SH-SY5Y (cell line): ENCODE measurements around the gene MAPK6.

Experiments used
- GATA2 ChIP-seq: IDR thresholded peaks from 2 replicates; pipeline ENCODE4 v1.6.1; 2011; ENCODE audit warnings: mild to moderate bottlenecking, low read depth, low read length
- GATA3 ChIP-seq: IDR thresholded peaks from 2 replicates; pipeline ENCODE4 v1.6.1; 2011; ENCODE audit warnings: low read depth, mild to moderate bottlenecking, low read length, moderate library complexity

DNA sequence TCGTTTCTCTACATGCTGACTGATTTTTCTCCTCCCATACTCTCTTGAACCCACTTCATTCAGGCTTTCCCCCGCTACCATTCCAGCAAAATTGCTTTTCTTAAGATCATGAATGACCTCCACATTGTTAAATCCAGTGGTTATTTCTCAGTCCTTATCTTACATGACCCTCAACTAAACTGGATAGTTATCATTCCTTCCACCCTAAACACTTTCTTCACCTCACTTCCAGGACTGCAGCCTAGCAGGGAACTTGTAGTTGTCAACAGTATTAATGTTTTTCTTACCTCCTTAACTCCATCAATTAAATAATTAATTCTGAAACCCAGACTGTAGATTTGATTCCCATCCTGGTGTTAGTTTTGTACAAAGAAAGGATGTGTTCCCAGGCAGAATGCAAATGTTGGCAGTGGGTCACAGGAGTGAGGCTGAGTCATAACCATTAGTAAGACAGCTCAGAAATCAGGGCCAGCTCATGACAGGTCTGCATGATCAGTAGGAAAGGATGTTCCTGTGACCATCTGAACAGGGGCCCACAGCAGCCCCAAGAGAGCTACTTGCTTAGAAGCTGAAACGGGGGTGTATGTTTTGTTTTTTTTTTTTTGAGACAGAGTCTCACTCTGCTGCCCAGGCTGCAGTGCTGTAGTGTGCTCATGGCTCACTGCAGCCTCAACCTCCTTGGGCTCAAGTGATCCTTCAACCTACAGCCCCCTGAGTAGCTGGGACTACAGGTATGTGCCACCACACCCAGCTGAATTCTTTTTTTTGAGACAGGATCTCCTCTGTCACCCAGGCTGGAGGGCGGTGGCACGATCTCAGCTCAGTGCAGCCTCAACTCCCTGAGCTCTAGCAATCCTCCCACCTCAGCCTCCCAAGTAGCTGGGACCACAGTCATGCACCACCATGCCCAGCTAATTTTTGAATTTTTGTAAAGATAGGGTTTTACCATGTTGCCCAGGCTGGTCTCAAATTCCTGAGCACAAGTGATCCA, 84.5 kb downstream of the MAPK6 start:
- no peak for TF ChIP-seq GATA2
- no peak for TF ChIP-seq GATA3
